H9 (cell line): Measurements from ENCODE around the gene ANO2. TPM values are rescaled to one million over a fixed set of nuclear protein-coding genes. Genes with fewer than 3 reads are reported as not detected.

Source experiments
- DNase-seq: peaks from one replicate; pipeline ENCODE4 v3.0.0-alpha.2; 2017
- H2AFZ ChIP-seq: one replicate; pipeline ENCODE4 v1.6.1; 2013; ENCODE audit warnings: mild to moderate bottlenecking, low read length, control low read depth, moderate library complexity
- H2AK5ac ChIP-seq: 2 replicates; pipeline ENCODE4 v1.6.1; 2013; ENCODE audit warnings: low read length, control low read depth, mixed read lengths; ENCODE audit not compliant: insufficient read length
- H2BK120ac ChIP-seq: one replicate; pipeline ENCODE4 v1.6.1; 2013; ENCODE audit warnings: low read depth, mild to moderate bottlenecking, low read length, control low read depth, inconsistent platforms; ENCODE audit not compliant: poor library complexity, severe bottlenecking
- H2BK12ac ChIP-seq: 2 replicates; pipeline ENCODE4 v1.6.1; 2013; ENCODE audit warnings: low read length, control low read depth, mixed read lengths, low read depth; ENCODE audit not compliant: insufficient read length
- H2BK15ac ChIP-seq: 2 replicates; pipeline ENCODE4 v1.6.1; 2013; ENCODE audit warnings: low read depth, low read length, control low read depth
- H2BK20ac ChIP-seq: one replicate; pipeline ENCODE4 v1.6.1; 2013; ENCODE audit warnings: low read depth, mild to moderate bottlenecking, low read length, control low read depth, inconsistent platforms; ENCODE audit not compliant: poor library complexity, severe bottlenecking
- H2BK5ac ChIP-seq: 2 replicates; pipeline ENCODE4 v1.6.1; 2013; ENCODE audit warnings: low read length, control low read depth, mixed read lengths; ENCODE audit not compliant: insufficient read length
- H3K14ac ChIP-seq: 2 replicates; pipeline ENCODE4 v1.6.1; 2013; ENCODE audit warnings: low read length, control low read depth; ENCODE audit not compliant: insufficient read depth
- H3K18ac ChIP-seq: 2 replicates; pipeline ENCODE4 v1.6.1; 2013; ENCODE audit warnings: low read depth, mild to moderate bottlenecking, mixed read lengths, low read length, control low read depth; ENCODE audit not compliant: insufficient read length
- H3K23ac ChIP-seq: 2 replicates; pipeline ENCODE4 v1.6.1; 2013; ENCODE audit warnings: low read length, control low read depth, mixed read lengths, low read depth; ENCODE audit not compliant: insufficient read length
- H3K23me2 ChIP-seq: 2 replicates; pipeline ENCODE4 v1.6.1; 2013; ENCODE audit warnings: low read depth, mild to moderate bottlenecking, mixed read lengths, low read length, control low read depth; ENCODE audit not compliant: insufficient read length, poor library complexity, severe bottlenecking
- H3K27ac ChIP-seq: 2 replicates; pipeline ENCODE4 v1.5.1; 2013; ENCODE audit warnings: low read length, control low read depth, mixed read lengths, low read depth; ENCODE audit not compliant: insufficient read length
- H3K27me3 ChIP-seq: 2 replicates; pipeline ENCODE4 v1.6.1; 2013; ENCODE audit warnings: low read length, control low read depth, inconsistent platforms; ENCODE audit not compliant: insufficient read depth
- H3K4ac ChIP-seq: 2 replicates; pipeline ENCODE4 v1.6.1; 2013; ENCODE audit warnings: low read depth, mild to moderate bottlenecking, control low read depth, inconsistent platforms, low read length, moderate library complexity
- H3K4me1 ChIP-seq: 2 replicates; pipeline ENCODE4 v1.6.1; 2013; ENCODE audit warnings: low read length, control low read depth, inconsistent platforms; ENCODE audit not compliant: insufficient read depth
- H3K4me2 ChIP-seq: 2 replicates; pipeline ENCODE4 v1.6.1; 2013; ENCODE audit warnings: low read length, control low read depth, mixed read lengths; ENCODE audit not compliant: insufficient read length, insufficient read depth
- H3K56ac ChIP-seq: 2 replicates; pipeline ENCODE4 v1.6.1; 2013; ENCODE audit warnings: low read depth, mild to moderate bottlenecking, mixed read lengths, low read length, control low read depth; ENCODE audit not compliant: insufficient read length
- H3K79me1 ChIP-seq: 2 replicates; pipeline ENCODE4 v1.6.1; 2013; ENCODE audit warnings: low read depth, mild to moderate bottlenecking, moderate library complexity, low read length, control low read depth, inconsistent platforms; ENCODE audit not compliant: insufficient read depth, poor library complexity, severe bottlenecking
- H3K79me2 ChIP-seq: 2 replicates; pipeline ENCODE4 v1.6.1; 2013; ENCODE audit warnings: low read length, control low read depth, inconsistent platforms; ENCODE audit not compliant: insufficient read depth
- H3K9ac ChIP-seq: 2 replicates; pipeline ENCODE4 v1.6.1; 2013; ENCODE audit warnings: low read length, control low read depth, mixed read lengths; ENCODE audit not compliant: insufficient read length; ENCODE audit errors: extremely low read depth
- H3K9me3 ChIP-seq: one replicate; pipeline ENCODE4 v1.6.1; 2013; ENCODE audit warnings: low read depth, low read length, inconsistent platforms; ENCODE audit not compliant: control insufficient read depth
- H3T11ph ChIP-seq: one replicate; pipeline ENCODE4 v1.6.1; 2013; ENCODE audit warnings: mild to moderate bottlenecking, low read length, control low read depth, inconsistent platforms
- H4K20me1 ChIP-seq: one replicate; pipeline ENCODE4 v1.6.1; 2013; ENCODE audit not compliant: control insufficient read depth, insufficient read length, insufficient read depth
- H4K5ac ChIP-seq: 2 replicates; pipeline ENCODE4 v1.6.1; 2013; ENCODE audit warnings: low read depth, mild to moderate bottlenecking, mixed read lengths, low read length, control low read depth; ENCODE audit not compliant: insufficient read length
- H4K8ac ChIP-seq: replicated peaks from 2 replicates; pipeline ENCODE4 v1.6.1; 2013; ENCODE audit warnings: low read length, control low read depth, mixed read lengths, low read depth; ENCODE audit not compliant: insufficient read length
- H4K91ac ChIP-seq: 2 replicates; pipeline ENCODE4 v1.6.1; 2013; ENCODE audit warnings: low read depth, mild to moderate bottlenecking, moderate library complexity, mixed read lengths, low read length, control low read depth; ENCODE audit not compliant: insufficient read length
- H3K27ac Mint-ChIP-seq, 3 experiments: 2 replicates in 2 of 3; 3 replicates in 1 of 3; pipeline ENCODE4 v1.8.0; 2020 to 2021; ENCODE audit warnings: mixed read lengths in 3 of 3, mild to moderate bottlenecking in 1 of 3, moderate library complexity in 1 of 3
- H3K27me3 Mint-ChIP-seq: 2 replicates; pipeline ENCODE4 v1.8.0; 2021; ENCODE audit warnings: low read depth, mild to moderate bottlenecking, moderate library complexity, mixed read lengths
- H3K36me3 Mint-ChIP-seq, 3 experiments: 2 replicates in 2 of 3; 3 replicates in 1 of 3; pipeline ENCODE4 v1.8.0; 2020 to 2021; ENCODE audit warnings: low read depth in 3 of 3, mixed read lengths in 3 of 3; ENCODE audit not compliant: insufficient read depth in 1 of 3
- H3K4me1 Mint-ChIP-seq, 2 experiments: 2 replicates each; pipeline ENCODE4 v1.8.0; 2020; ENCODE audit warnings: mixed read lengths in 2 of 2
- H3K4me3 Mint-ChIP-seq, 2 experiments: 2 replicates in 1 of 2; 3 replicates in 1 of 2; pipeline ENCODE4 v1.8.0; 2020 to 2021; ENCODE audit warnings: mild to moderate bottlenecking in 2 of 2, mixed read lengths in 2 of 2, moderate library complexity in 1 of 2
- H3K9me3 Mint-ChIP-seq, 2 experiments: 2 replicates in 1 of 2; 3 replicates in 1 of 2; pipeline ENCODE4 v1.8.0; 2020; ENCODE audit warnings: mild to moderate bottlenecking in 2 of 2, mixed read lengths in 2 of 2, moderate library complexity in 1 of 2
- CTCF ChIP-seq: fragments of 200-600 bp; sonication (generic); conservative IDR thresholded peaks from 3 replicates; pipeline ENCODE4 v1.8.0; 2021; ENCODE audit warnings: antibody characterized with exemption, mild to moderate bottlenecking
- WGBS: extraction: QIAGEN DNeasy Blood & Tissue Kit; methylation state at CpG from one replicate; pipeline ENCODE4 v1.1.7; 2013; ENCODE audit warnings: missing lambda C conversion rate, low lambda C conversion rate, mixed read lengths; ENCODE audit not compliant: insufficient read length; ENCODE audit errors: extremely low coverage; 5-methylcytosine and 5-hydroxymethylcytosine counted together
- total RNA-seq: library from RNA; stranded (reverse); gene quantifications from 2 replicates; pipeline ENCODE4 v1.2.1, GENCODE V29; 2021

The ANO2 gene
- total RNA-seq, 1 experiment from 2014 or later, result 3.8 TPM

- Histone ChIP-seq H4K5ac (no peak overlapping the region), H3K23ac (no peak overlapping the region), H3T11ph (no peak overlapping the region), H2AFZ (no peak overlapping the region), H2BK20ac (no peak overlapping the region), H3K9me3 (no peaks in the 10 kb centered on the region), H2BK5ac (no peak overlapping the region), H3K9ac (no peak overlapping the region), H2BK12ac (no peak overlapping the region), H3K27me3 (no peaks in the 10 kb centered on the region), H3K79me1 (no peaks in the 10 kb centered on the region), H3K27ac (no peak overlapping the region), H3K4me1 (no peaks in the 10 kb centered on the region), H2BK15ac (no peak overlapping the region), H2AK5ac (no peak overlapping the region), H4K91ac (no peak overlapping the region), H3K14ac (no peak overlapping the region), H3K4ac (no peak overlapping the region), H3K4me2 (no peak overlapping the region), H4K8ac (no peak overlapping the region), H2BK120ac (no peak overlapping the region), H4K20me1 (no peaks in the 10 kb centered on the region), H3K56ac (no peak overlapping the region), H3K18ac (no peak overlapping the region), H3K23me2 (no peaks in the 10 kb centered on the region), H3K79me2 (no peaks in the 10 kb centered on the region)
- no CpG with 5 or more reads among the region's 5 CpGs for WGBS
- Mint-ChIP-seq H3K27me3 (peaks cover 2% of the 10 kb centered on the region; the same call in 1 of the 2 replicates), H3K9me3 (no peaks in the 10 kb centered on the region; a peak in 2 of 5 replicates), H3K27ac (no peak overlapping the region), H3K4me1 (peaks cover 0 to 5% of the 10 kb centered on the region in 2 experiments; a peak in 3 of 4 replicates), H3K4me3 (no peak overlapping the region), H3K36me3 (no peaks in the 10 kb centered on the region; a peak in 1 of 7 replicates)
- DNase-seq, result no peak
- no peak for TF ChIP-seq CTCF
These were observed 371.7 kb downstream of the ANO2 start for GRCh38 chr12:5573390-5573789.
